Osteoblast (primary cell): ENCODE data around the gene ZBTB40. TPM values are rescaled to one million over a fixed set of nuclear protein-coding genes. Genes with fewer than 3 reads are reported as not detected.

ENCODE experiments used
- DNase-seq: peaks from one replicate; pipeline ENCODE4 v3.0.0; 2011; ENCODE audit warnings: low spot score, mixed read lengths; ENCODE audit not compliant: insufficient read length; ENCODE audit errors: missing footprints
- H2AFZ ChIP-seq: 2 replicates; pipeline ENCODE4 v1.6.0; 2011; ENCODE audit warnings: mild to moderate bottlenecking, low read length
- H3K27ac ChIP-seq: 2 replicates; pipeline ENCODE4 v1.5.1; 2011; ENCODE audit warnings: mild to moderate bottlenecking, low read depth, low read length, moderate library complexity
- H3K27me3 ChIP-seq: 2 replicates; pipeline ENCODE4 v1.6.0; 2012; ENCODE audit warnings: mild to moderate bottlenecking, control low read depth, inconsistent platforms, low read length, moderate library complexity; ENCODE audit not compliant: insufficient read depth
- H3K36me3 ChIP-seq: 2 replicates; pipeline ENCODE4 v1.5.1; 2011; ENCODE audit warnings: mild to moderate bottlenecking, low read length, control low read depth, moderate library complexity; ENCODE audit not compliant: insufficient read depth
- H3K4me1 ChIP-seq: 2 replicates; pipeline ENCODE4 v1.5.1; 2011; ENCODE audit warnings: mild to moderate bottlenecking, low read length, control low read depth, moderate library complexity; ENCODE audit not compliant: insufficient read depth
- H3K4me2 ChIP-seq: 2 replicates; pipeline ENCODE4 v1.6.0; 2011; ENCODE audit warnings: mild to moderate bottlenecking, low read length; ENCODE audit not compliant: insufficient read depth
- H3K4me3 ChIP-seq: fragments of 200-600 bp; sonication (generic); 3 replicates; pipeline ENCODE4 v1.5.1; 2012; ENCODE audit warnings: mild to moderate bottlenecking, low read length, inconsistent platforms; ENCODE audit not compliant: insufficient read depth
- H3K79me2 ChIP-seq: 2 replicates; pipeline ENCODE4 v1.6.0; 2012; ENCODE audit warnings: mild to moderate bottlenecking, low read length, control low read depth, inconsistent platforms; ENCODE audit not compliant: insufficient read depth
- H3K9me3 ChIP-seq: 2 replicates; pipeline ENCODE4 v1.5.1; 2011; ENCODE audit warnings: low read depth, low read length, control low read depth
- H4K20me1 ChIP-seq: 2 replicates; pipeline ENCODE4 v1.6.0; 2012; ENCODE audit warnings: mild to moderate bottlenecking, low read length, control low read depth; ENCODE audit not compliant: insufficient read depth
- CTCF ChIP-seq: IDR thresholded peaks from 2 replicates; pipeline ENCODE4 v1.5.1; 2011; ENCODE audit warnings: mild to moderate bottlenecking, low read depth, low read length, moderate library complexity; ENCODE audit errors: extremely low read depth
- total RNA-seq: library from RNA; depleted of rRNA; stranded (reverse); fragments of >200 nt; gene quantifications from 2 replicates; pipeline ENCODE4 v1.2.3, GENCODE V29; 2012

The ZBTB40 gene
- total RNA-seq, 1 donor, result 16.3 TPM

DNA sequence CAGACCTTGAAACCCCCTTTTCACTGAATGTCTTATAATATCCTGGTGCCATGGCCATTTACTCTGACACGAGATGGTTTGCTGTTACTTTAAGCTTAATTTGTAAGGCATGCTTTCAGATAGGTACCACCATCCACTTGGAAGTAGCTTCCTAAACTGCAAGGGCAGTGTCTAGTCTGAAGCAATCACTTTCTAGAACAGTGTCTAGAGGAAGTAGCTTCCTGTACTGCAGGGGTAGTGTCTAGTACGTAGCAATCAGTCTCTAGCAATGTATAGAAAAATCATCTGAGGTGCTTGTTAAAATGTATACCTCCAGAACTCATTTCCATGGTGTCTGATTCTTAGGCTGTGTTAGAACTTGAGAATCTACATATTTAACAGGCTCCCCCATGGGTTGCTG, 42.5 kb downstream of the ZBTB40 start:
- no peaks in the 10 kb centered on the region for H3K27me3 ChIP-seq
- H3K4me1 ChIP-seq, result no peaks in the 10 kb centered on the region
- peaks cover 2% of the 10 kb centered on the region for H3K79me2 ChIP-seq
- H4K20me1 ChIP-seq, result peaks cover 8% of the 10 kb centered on the region
- H3K4me3 ChIP-seq, result no peak overlapping the region
- no peak overlapping the region for H3K27ac ChIP-seq
- no peak for TF ChIP-seq CTCF
- no peak overlapping the region for H3K4me2 ChIP-seq
- DNase-seq, result no peak
- no peak overlapping the region for H2AFZ ChIP-seq
- H3K9me3 ChIP-seq, result no peaks in the 10 kb centered on the region
- no peaks in the 10 kb centered on the region for H3K36me3 ChIP-seq

- TF ChIP-seq CTCF, result no peak
- no peaks in the 10 kb centered on the region for H3K9me3 ChIP-seq
- H3K79me2 ChIP-seq, result no peaks in the 10 kb centered on the region
- H2AFZ ChIP-seq, result no peak overlapping the region
- H3K4me2 ChIP-seq, result no peak overlapping the region
- no peak overlapping the region for H3K4me3 ChIP-seq
- no peaks in the 10 kb centered on the region for H3K27me3 ChIP-seq
- peaks cover 3% of the 10 kb centered on the region for H3K4me1 ChIP-seq
- H3K27ac ChIP-seq, result no peak overlapping the region
- H4K20me1 ChIP-seq, result peaks cover 1% of the 10 kb centered on the region
- DNase-seq, result peak; percentile 21
- no peaks in the 10 kb centered on the region for H3K36me3 ChIP-seq
These were observed 43.4 kb downstream of the ZBTB40 start for GRCh38 chr1:22494943-22495579.

GRCh38 chr1:22496536-22497160, 45.0 kb downstream of the ZBTB40 start:
- TF ChIP-seq CTCF, result no peak
- no peak for DNase-seq
- no peaks in the 10 kb centered on the region for H3K9me3 ChIP-seq
- H3K27ac ChIP-seq, result no peak overlapping the region
- no peaks in the 10 kb centered on the region for H3K36me3 ChIP-seq
- H3K4me3 ChIP-seq, result no peak overlapping the region
- H3K27me3 ChIP-seq, result no peaks in the 10 kb centered on the region
- no peaks in the 10 kb centered on the region for H3K79me2 ChIP-seq
- peaks cover 8% of the 10 kb centered on the region for H3K4me1 ChIP-seq
- no peaks in the 10 kb centered on the region for H4K20me1 ChIP-seq
- H3K4me2 ChIP-seq, result no peak overlapping the region
- H2AFZ ChIP-seq, result no peak overlapping the region

GRCh38 chr1:22498463-22498862, 46.8 kb downstream of the ZBTB40 start:
- H2AFZ ChIP-seq, result no peak overlapping the region
- no peak overlapping the region for H3K27ac ChIP-seq
- H3K79me2 ChIP-seq, result no peaks in the 10 kb centered on the region
- DNase-seq, result no peak
- no peaks in the 10 kb centered on the region for H4K20me1 ChIP-seq
- no peaks in the 10 kb centered on the region for H3K27me3 ChIP-seq
- H3K4me3 ChIP-seq, result no peak overlapping the region
- peaks cover 5% of the 10 kb centered on the region for H3K36me3 ChIP-seq
- H3K4me1 ChIP-seq, result peaks cover 10% of the 10 kb centered on the region
- TF ChIP-seq CTCF, result no peak
- H3K9me3 ChIP-seq, result no peaks in the 10 kb centered on the region
- H3K4me2 ChIP-seq, result no peak overlapping the region
